CD14-positive monocyte (primary cell): ENCODE measurements around the gene ERO1A. TPM values are rescaled to one million over a fixed set of nuclear protein-coding genes. Genes with fewer than 3 reads are reported as not detected.

Experiments used
- DNase-seq, 3 donors: peaks; one replicate each; pipeline ENCODE4 v3.0.0-alpha.2; 2011 to 2022
- H2AFZ ChIP-seq: 2 replicates; pipeline ENCODE4 v1.6.0; 2012; ENCODE audit warnings: mild to moderate bottlenecking, low read depth, low read length, inconsistent platforms; ENCODE audit not compliant: insufficient read depth, poor library complexity, severe bottlenecking
- H3K27ac ChIP-seq, 2 donors: 1 replicate in 1 of 2; 2 replicates in 1 of 2; pipeline ENCODE4 v1.5.1; 2012 to 2013; ENCODE audit warnings: low read length in 2 of 2, control low read depth in 1 of 2, inconsistent platforms in 1 of 2, low read depth in 1 of 2, mild to moderate bottlenecking in 1 of 2
- H3K27me3 ChIP-seq, 2 donors: one replicate each; pipeline versions ENCODE4 v1.6.0 to v1.6.1; 2011 to 2013; ENCODE audit warnings: low read length in 2 of 2; ENCODE audit not compliant: control insufficient read depth in 2 of 2, insufficient read depth in 2 of 2
- H3K36me3 ChIP-seq, 2 donors: replicated peaks in 1 of 2; 1 replicate in 1 of 2; 2 replicates in 1 of 2; pipeline versions ENCODE4 v1.5.1 to v1.6.1; 2012 to 2013; ENCODE audit warnings: low read length in 2 of 2, control low read depth in 1 of 2, inconsistent platforms in 1 of 2, mild to moderate bottlenecking in 1 of 2; ENCODE audit not compliant: insufficient read depth in 2 of 2, control insufficient read depth in 1 of 2
- H3K4me1 ChIP-seq, 2 donors: 1 replicate in 1 of 2; 2 replicates in 1 of 2; pipeline versions ENCODE4 v1.5.1 to v1.6.1; 2012 to 2013; ENCODE audit warnings: low read length in 2 of 2, control low read depth in 1 of 2, inconsistent platforms in 1 of 2, mild to moderate bottlenecking in 1 of 2, moderate library complexity in 1 of 2; ENCODE audit not compliant: insufficient read depth in 2 of 2, control insufficient read depth in 1 of 2
- H3K4me2 ChIP-seq: replicated peaks from 2 replicates; pipeline ENCODE3; 2012; ENCODE audit warnings: low read length, moderate library complexity, mild to moderate bottlenecking; ENCODE audit not compliant: poor library complexity, severe bottlenecking; ENCODE audit errors: extremely low read depth
- H3K4me3 ChIP-seq, 3 experiments: fragments of 200-600 bp in 1 of 3; sonication (generic) in 1 of 3; replicated peaks in 1 of 3; 1 replicate in 2 of 3; 2 replicates in 1 of 3; pipeline ENCODE4 v1.5.1; 2011 to 2013; ENCODE audit warnings: low read length in 3 of 3, mild to moderate bottlenecking in 3 of 3, control low read depth in 2 of 3, low read depth in 2 of 3, inconsistent platforms in 1 of 3, moderate library complexity in 1 of 3
- H3K79me2 ChIP-seq: 2 replicates; pipeline ENCODE4 v1.6.0; 2012; ENCODE audit warnings: mild to moderate bottlenecking, control low read depth, inconsistent platforms, low read length, moderate library complexity; ENCODE audit not compliant: insufficient read depth
- H3K9ac ChIP-seq: 2 replicates; pipeline ENCODE4 v1.6.0; 2017; ENCODE audit warnings: low read length, mild to moderate bottlenecking; ENCODE audit not compliant: insufficient read depth, poor library complexity, severe bottlenecking
- H3K9me3 ChIP-seq, 2 donors: replicated peaks in 1 of 2; 1 replicate in 1 of 2; 2 replicates in 1 of 2; pipeline versions ENCODE4 v1.5.1 to v1.6.1; 2012 to 2013; ENCODE audit warnings: low read length in 2 of 2, control low read depth in 1 of 2; ENCODE audit not compliant: control insufficient read depth in 1 of 2, insufficient read depth in 1 of 2
- H4K20me1 ChIP-seq: 2 replicates; pipeline ENCODE4 v1.6.0; 2012; ENCODE audit warnings: mild to moderate bottlenecking, low read length, control low read depth, moderate library complexity; ENCODE audit not compliant: insufficient read depth
- H3K27ac Mint-ChIP-seq, 7 donors: one replicate each; pipeline ENCODE4 v1.8.0; 2020; ENCODE audit warnings: mild to moderate bottlenecking in 7 of 7, mixed read lengths in 7 of 7, moderate library complexity in 6 of 7, inconsistent platforms in 2 of 7
- H3K27me3 Mint-ChIP-seq, 3 donors: one replicate each; pipeline ENCODE4 v1.8.0; 2021 to 2022; ENCODE audit warnings: low read depth in 3 of 3, mild to moderate bottlenecking in 3 of 3, mixed read lengths in 3 of 3, moderate library complexity in 3 of 3, inconsistent platforms in 1 of 3
- H3K36me3 Mint-ChIP-seq, 2 donors: one replicate each; pipeline ENCODE4 v1.8.0; 2020; ENCODE audit warnings: mixed read lengths in 2 of 2, inconsistent platforms in 1 of 2, mild to moderate bottlenecking in 1 of 2
- H3K4me1 Mint-ChIP-seq: one replicate; pipeline ENCODE4 v1.8.0; 2020; ENCODE audit warnings: mild to moderate bottlenecking, mixed read lengths
- H3K4me3 Mint-ChIP-seq, 2 donors: one replicate each; pipeline ENCODE4 v1.8.0; 2020; ENCODE audit warnings: mild to moderate bottlenecking in 2 of 2, mixed read lengths in 2 of 2, moderate library complexity in 1 of 2
- H3K9me3 Mint-ChIP-seq, 7 donors: one replicate each; pipeline ENCODE4 v1.8.0; 2020 to 2022; ENCODE audit warnings: mixed read lengths in 7 of 7, mild to moderate bottlenecking in 6 of 7, moderate library complexity in 6 of 7, inconsistent platforms in 2 of 7
- CTCF ChIP-seq: fragments of 200-600 bp; IDR thresholded peaks from one replicate; pipeline ENCODE4 v1.8.0; 2022; ENCODE audit warnings: antibody characterized with exemption, mild to moderate bottlenecking
- WGBS: methylation state at CpG from one replicate; pipeline ENCODE4 v1.1.5; 2013; ENCODE audit warnings: missing lambda C conversion rate; ENCODE audit not compliant: insufficient coverage; 5-methylcytosine and 5-hydroxymethylcytosine counted together
- intact Hi-C, 2 donors: fragments of 100-400 bp; cut with micrococcal nuclease; formaldehyde crosslinking; loops; one replicate each; pipeline versions ENCODE4 v1.15.0 to v1.15.1; 2023
- polyA plus RNA-seq, 3 donors: library from polyadenylated mRNA; depleted of rRNA in 1 of 3; unstranded in 2 of 3; stranded (reverse) in 1 of 3; fragments of 300-500 nt in 2 of 3; fragments of >200 nt in 1 of 3; fragmentation: Illumina TruSeq in 2 of 3; gene quantifications; 1 replicate in 2 of 3; 2 replicates in 1 of 3; pipeline ENCODE4 v1.2.3, GENCODE V29; 2012 to 2021

The ERO1A gene
- polyA plus RNA-seq, 3 donors = 22.1 to 39.5 (median 29.2) TPM

- intact Hi-C loops = no loop called here
- H3K36me3 Mint-ChIP-seq = peaks cover 34 to 51% of the 10 kb centered on the region in 2 donors
- H3K4me3 ChIP-seq = no peak overlapping the region
- no peaks in the 10 kb centered on the region for H3K27me3 ChIP-seq
- no peak overlapping the region for H2AFZ ChIP-seq
- DNase-seq = no peak
- H3K4me1 Mint-ChIP-seq = no peaks in the 10 kb centered on the region
- H3K36me3 ChIP-seq = peaks cover 28 to 58% of the 10 kb centered on the region in 2 donors
- peaks cover 0 to 1% (median 0%) of the 10 kb centered on the region in 7 donors for H3K9me3 Mint-ChIP-seq
- H3K4me3 Mint-ChIP-seq = no peak overlapping the region
- no peaks in the 10 kb centered on the region for H3K79me2 ChIP-seq
- H3K9ac ChIP-seq = no peak overlapping the region
- no peaks in the 10 kb centered on the region for H3K27me3 Mint-ChIP-seq
- H3K4me2 ChIP-seq = no peak overlapping the region
- H3K4me1 ChIP-seq = no peaks in the 10 kb centered on the region
- H3K27ac ChIP-seq = no peak overlapping the region
- TF ChIP-seq CTCF = no peak
- H4K20me1 ChIP-seq = no peaks in the 10 kb centered on the region
- no peaks in the 10 kb centered on the region for H3K9me3 ChIP-seq
- H3K27ac Mint-ChIP-seq = no peak overlapping the region
- no CpG with 5 or more reads among the region's 2 CpGs for WGBS
Observed at GRCh38 chr14:52663850-52664249, 31.5 kb downstream of the ERO1A start.

GRCh38 chr14:52661314-52661713 is 34.0 kb downstream of the ERO1A start:
- Histone ChIP-seq H2AFZ (no peak overlapping the region), H3K79me2 (no peaks in the 10 kb centered on the region), H3K4me2 (no peak overlapping the region), H3K9ac (no peak overlapping the region), H3K9me3 (no peaks in the 10 kb centered on the region), H3K4me1 (no peaks in the 10 kb centered on the region), H3K27me3 (no peaks in the 10 kb centered on the region), H3K36me3 (peaks cover 36 to 66% of the 10 kb centered on the region in 2 donors), H4K20me1 (no peaks in the 10 kb centered on the region), H3K27ac (no peak overlapping the region), H3K4me3 (no peak overlapping the region)
- no peaks in the 10 kb centered on the region for H3K4me1 Mint-ChIP-seq
- no peak for DNase-seq
- H3K27me3 Mint-ChIP-seq = no peaks in the 10 kb centered on the region
- peaks cover 40 to 56% of the 10 kb centered on the region in 2 donors for H3K36me3 Mint-ChIP-seq
- no peak for TF ChIP-seq CTCF
- intact Hi-C loops = no loop called here
- H3K4me3 Mint-ChIP-seq = no peak overlapping the region
- H3K9me3 Mint-ChIP-seq = peaks cover 0 to 1% (median 0%) of the 10 kb centered on the region in 7 donors
- H3K27ac Mint-ChIP-seq = no peak overlapping the region
- WGBS = no CpG with 5 or more reads among the region's 2 CpGs
